RWPE1 (cell line): ENCODE results near the gene HOOK2.

Experiments used
- CTCF ChIA-PET: fragments of 350-600 bp; sonication (Branson Sonifier 250); formaldehyde crosslinking; extraction: SDS; loops from one replicate; lab custom pipeline; 2021; lab: Yijun Ruan, JAX
- POLR2A ChIA-PET: fragments of 400-600 bp; formaldehyde crosslinking; extraction: SDS; loops from one replicate; lab custom pipeline; 2020; ENCODE audit warnings: antibody characterized with exemption; ENCODE audit not compliant: low non-redundant PET; lab: Yijun Ruan, JAX
- DNase-seq: peaks from one replicate; pipeline ENCODE4 v3.0.0; 2012; ENCODE audit warnings: low spot score
- H3K27ac ChIP-seq: fragments of 450-650 bp; 2 replicates; pipeline ENCODE4 v1.5.1; 2017
- CTCF ChIP-seq: fragments of 450-650 bp; conservative IDR thresholded peaks from 2 replicates; pipeline ENCODE4 v1.5.1; 2017; ENCODE audit warnings: low read depth, mild to moderate bottlenecking

HOOK2 gene

DNA sequence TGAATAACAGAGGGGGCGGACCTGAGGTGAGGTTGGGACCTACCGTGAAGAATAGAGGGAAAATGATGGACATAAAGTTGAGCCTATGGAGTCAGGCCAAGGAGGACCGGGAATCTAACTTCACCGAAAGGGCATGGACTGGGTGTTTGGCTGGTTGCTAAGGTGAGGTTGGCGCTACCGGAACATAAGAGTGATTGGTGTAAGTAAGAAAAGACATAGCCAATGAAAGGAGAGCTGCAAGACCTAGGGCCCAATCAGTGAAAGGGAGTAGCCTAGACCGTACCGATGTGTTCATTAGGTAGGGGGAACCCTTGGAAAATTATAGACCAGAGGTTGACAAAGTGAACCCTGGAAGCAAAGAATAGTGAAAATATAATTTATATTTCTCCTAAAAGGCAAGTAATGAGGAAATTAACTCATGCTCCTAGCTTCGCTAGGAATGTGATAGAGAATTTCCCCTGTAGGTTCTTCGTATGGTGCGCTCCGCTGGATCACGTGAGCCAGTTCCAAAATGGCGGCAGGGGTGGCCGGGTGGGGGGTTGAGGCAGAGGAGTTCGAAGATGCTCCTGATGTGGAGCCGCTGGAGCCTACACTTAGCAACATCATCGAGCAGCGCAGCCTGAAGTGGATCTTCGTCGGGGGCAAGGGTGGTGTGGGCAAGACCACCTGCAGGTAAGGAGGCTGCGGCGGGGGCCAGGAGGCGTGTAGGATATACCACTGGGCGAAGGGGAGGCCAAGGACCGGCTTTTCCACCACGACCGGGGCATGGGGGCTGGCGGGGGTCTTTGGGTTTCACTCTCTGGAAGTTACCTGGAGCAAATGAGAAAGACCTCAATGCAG lies 38.1 kb downstream of the HOOK2 start, which contains the start of gene GET3:
TSS of gene GET3 (plus strand) at position 503 of the 840 bp plus-strand sequence. CDS start at position 512, 9 bp downstream.
- ChIA-PET CTCF (interaction anchor here (0.5 to 0.7 kb wide), 2 partner anchors 23 to 69 kb away, joined by 3 read pairs; no protein-coding TSS in a partner anchor), POLR2A (no interaction called here)
- peak; percentile 99 for DNase-seq
- no peak for TF ChIP-seq CTCF
- H3K27ac ChIP-seq, result peak within 1 kb of the TSS; percentile 96

GRCh38 chr19:12733369-12734214 lies 41.8 kb downstream of the HOOK2 start:
- peak overlapping the region; percentile 96 for H3K27ac ChIP-seq
- no peak; the same call in 1 of the 2 replicates for TF ChIP-seq CTCF
- DNase-seq, result peak; percentile 68
- CTCF ChIA-PET, result interaction anchor here (0.5 to 1.0 kb wide), 4 partner anchors 8 to 13 kb away, joined by 3 to 4 read pairs (median 4); no protein-coding TSS in a partner anchor
- POLR2A ChIA-PET, result interaction anchor here (1.7 kb wide), 1 partner anchor 10 kb away, joined by 8 read pairs; the partner anchor contains the start of gene TNPO2

DNA sequence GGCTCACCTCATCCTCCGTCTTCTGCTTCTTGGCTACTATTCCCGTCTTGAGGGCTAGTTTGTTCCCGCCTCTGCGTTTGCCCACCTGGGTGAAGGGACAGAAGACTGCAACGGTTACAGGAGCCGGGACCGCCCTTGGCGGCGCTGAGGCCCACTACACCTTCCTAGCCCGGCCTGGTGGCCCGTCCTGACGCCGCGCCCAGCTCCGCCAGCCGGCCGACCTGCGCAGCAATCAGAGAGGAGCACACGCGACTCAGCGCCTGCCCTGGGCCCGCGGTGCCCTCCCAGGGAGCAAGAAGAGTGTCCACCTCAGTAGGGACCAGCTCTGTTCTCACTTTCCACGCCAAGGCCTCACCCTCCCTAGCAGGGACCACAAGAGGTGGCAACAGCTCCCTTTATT lies 44.0 kb downstream of the HOOK2 start:
- ChIA-PET CTCF (interaction anchor here (0.6 to 0.7 kb wide), 4 partner anchors 127 to 1347 kb away, joined by 3 to 4 read pairs (median 4); partner anchors contain the start of gene EPOR), POLR2A (no interaction called here)
- DNase-seq, result no peak
- no peak for TF ChIP-seq CTCF
- H3K27ac ChIP-seq, result peak overlapping the region; percentile 22

DNA sequence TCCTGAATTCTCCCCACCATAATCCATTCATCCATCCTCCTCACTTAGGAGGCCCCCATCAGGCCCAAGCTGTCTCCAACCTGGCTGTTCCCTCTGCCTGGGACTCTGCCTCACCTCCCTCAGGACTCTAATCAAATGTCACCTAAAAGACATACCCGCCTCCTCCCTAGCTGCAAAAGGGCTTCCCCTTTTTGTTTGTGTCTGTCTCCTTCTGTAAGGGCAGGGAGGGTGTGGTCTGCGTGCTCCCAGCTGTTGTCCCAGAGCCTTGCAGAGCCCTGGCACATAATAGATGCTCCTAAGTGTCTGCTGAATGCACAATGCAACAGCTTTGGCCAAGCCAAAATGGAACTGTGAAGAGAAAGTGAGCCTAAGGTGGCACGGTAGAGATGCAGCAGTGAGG lies 45.3 kb downstream of the HOOK2 start:
- ChIA-PET CTCF (interaction anchor here (1.0 kb wide), 1 partner anchor 9 kb away, joined by 3 read pairs; no protein-coding TSS in a partner anchor), POLR2A (no interaction called here)
- TF ChIP-seq CTCF, result no peak

GRCh38 chr19:12727745-12728433 lies 47.5 kb downstream of the HOOK2 start:
- H3K27ac ChIP-seq, result peak overlapping the region; percentile 57
- DNase-seq, result no peak
- ChIA-PET POLR2A (no interaction called here), CTCF (no interaction called here)
- no peak for TF ChIP-seq CTCF

More for the DNA sequence above, 45.3 kb downstream of the HOOK2 start:
- DNase-seq, result no peak
- peak overlapping the region; percentile 57 for H3K27ac ChIP-seq
